Immature natural killer cell (primary cell): ENCODE data around the gene THSD4. TPM values are rescaled to one million over a fixed set of nuclear protein-coding genes. Genes with fewer than 3 reads are reported as not detected.

ENCODE experiments used
- DNase-seq, 3 donors: peaks; one replicate each; pipeline ENCODE4 v3.0.0; 2022; ENCODE audit warnings: mixed read lengths in 1 of 3
- H3K27ac Mint-ChIP-seq, 6 donors: one replicate each; pipeline ENCODE4 v1.8.0; 2020; ENCODE audit warnings: mixed read lengths in 6 of 6, mild to moderate bottlenecking in 5 of 6, inconsistent platforms in 4 of 6, moderate library complexity in 3 of 6
- H3K27me3 Mint-ChIP-seq, 3 donors: one replicate each; pipeline ENCODE4 v1.8.0; 2020 to 2021; ENCODE audit warnings: low read depth in 3 of 3, mild to moderate bottlenecking in 3 of 3, mixed read lengths in 3 of 3, moderate library complexity in 3 of 3, inconsistent platforms in 1 of 3
- H3K36me3 Mint-ChIP-seq, 3 donors: one replicate each; pipeline ENCODE4 v1.8.0; 2020; ENCODE audit warnings: mixed read lengths in 3 of 3, inconsistent platforms in 2 of 3, mild to moderate bottlenecking in 2 of 3
- H3K4me1 Mint-ChIP-seq, 2 donors: one replicate each; pipeline ENCODE4 v1.8.0; 2020; ENCODE audit warnings: inconsistent platforms in 2 of 2, mild to moderate bottlenecking in 2 of 2, mixed read lengths in 2 of 2, moderate library complexity in 1 of 2
- H3K4me3 Mint-ChIP-seq, 5 donors: one replicate each; pipeline ENCODE4 v1.8.0; 2020; ENCODE audit warnings: mild to moderate bottlenecking in 5 of 5, mixed read lengths in 5 of 5, inconsistent platforms in 3 of 5, moderate library complexity in 3 of 5
- H3K9me3 Mint-ChIP-seq, 6 donors: one replicate each; pipeline ENCODE4 v1.8.0; 2020; ENCODE audit warnings: mild to moderate bottlenecking in 6 of 6, mixed read lengths in 6 of 6, inconsistent platforms in 4 of 6, moderate library complexity in 3 of 6
- polyA plus RNA-seq, 3 donors: library from polyadenylated mRNA; unstranded; fragments of 300-500 nt; fragmentation: Illumina TruSeq; gene quantifications; one replicate each; pipeline ENCODE4 v1.2.3, GENCODE V29; 2021

THSD4 gene
- polyA plus RNA-seq, 3 donors from 2014 or later = not detected

DNA sequence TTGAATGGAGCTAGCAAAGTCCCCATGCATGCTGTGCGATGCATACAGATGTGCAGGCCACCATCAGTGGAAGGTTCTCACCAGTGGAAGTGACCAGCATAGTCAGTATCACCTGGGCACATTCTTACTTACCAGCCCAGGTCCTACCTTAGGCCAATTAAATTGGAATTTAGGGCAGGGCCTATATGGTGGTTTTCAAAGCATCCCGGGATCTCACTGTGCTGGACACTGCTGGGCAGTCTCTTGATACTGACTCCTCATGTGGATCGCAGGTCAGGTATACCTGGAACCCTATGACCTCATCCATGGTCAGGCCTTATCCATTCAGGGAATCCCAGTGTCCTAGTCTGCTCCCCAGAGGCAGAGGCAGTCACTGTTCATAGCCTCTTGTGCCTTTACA is 358.5 kb downstream of the THSD4 start:
- DNase-seq = no peak
- Mint-ChIP-seq H3K4me3 (no peak overlapping the region), H3K4me1 (no peaks in the 10 kb centered on the region), H3K9me3 (no peaks in the 10 kb centered on the region), H3K27me3 (peaks cover 0 to 2% (median 0%) of the 10 kb centered on the region in 3 donors), H3K27ac (no peak overlapping the region), H3K36me3 (no peaks in the 10 kb centered on the region)

DNA sequence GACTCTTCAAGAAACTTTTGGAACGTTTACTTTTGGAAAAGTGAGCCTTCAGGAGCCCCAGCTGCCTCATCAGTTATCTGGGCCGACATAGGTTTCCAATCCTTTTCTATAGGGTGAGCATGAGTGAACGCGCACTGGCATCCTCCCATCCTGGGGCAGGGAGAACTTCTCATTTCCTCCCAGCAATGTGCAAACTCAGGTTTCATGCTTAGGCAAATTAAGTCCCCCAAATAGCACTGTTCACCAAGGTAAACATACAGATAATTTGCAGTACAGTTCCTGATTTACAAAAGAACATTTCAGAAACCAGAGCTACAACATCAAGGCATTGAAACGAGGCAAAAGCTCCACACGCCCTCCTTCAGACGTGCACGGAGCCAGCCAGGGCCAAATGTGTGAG is 361.6 kb downstream of the THSD4 start:
- no peak for DNase-seq
- H3K36me3 Mint-ChIP-seq = no peaks in the 10 kb centered on the region
- no peaks in the 10 kb centered on the region for H3K27me3 Mint-ChIP-seq
- H3K4me3 Mint-ChIP-seq = no peak overlapping the region
- no peak overlapping the region for H3K27ac Mint-ChIP-seq
- no peaks in the 10 kb centered on the region for H3K9me3 Mint-ChIP-seq
- H3K4me1 Mint-ChIP-seq = no peaks in the 10 kb centered on the region

DNA sequence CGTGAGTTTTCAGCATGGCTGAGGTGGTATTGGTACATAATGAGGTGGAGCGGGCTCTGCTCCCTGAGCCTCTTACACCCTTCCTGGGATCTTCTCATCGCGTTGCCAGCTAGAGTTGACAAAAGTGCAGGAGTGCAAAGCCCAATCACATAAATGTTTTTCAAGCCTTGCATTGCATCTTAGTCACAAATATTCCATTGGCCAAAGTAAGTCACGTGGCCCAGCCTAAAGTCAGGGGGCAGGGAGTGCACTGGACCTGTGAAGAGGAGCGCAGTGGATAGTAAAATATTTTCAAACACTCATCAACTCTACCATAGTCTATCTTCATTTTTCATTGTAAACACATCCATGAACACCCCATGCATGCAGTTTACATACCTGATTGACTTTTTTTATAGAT is 365.3 kb downstream of the THSD4 start:
- no peak overlapping the region for H3K4me3 Mint-ChIP-seq
- no peak overlapping the region for H3K27ac Mint-ChIP-seq
- H3K4me1 Mint-ChIP-seq = no peaks in the 10 kb centered on the region
- H3K27me3 Mint-ChIP-seq = no peaks in the 10 kb centered on the region
- no peak for DNase-seq
- no peaks in the 10 kb centered on the region for H3K9me3 Mint-ChIP-seq
- H3K36me3 Mint-ChIP-seq = no peaks in the 10 kb centered on the region

DNA sequence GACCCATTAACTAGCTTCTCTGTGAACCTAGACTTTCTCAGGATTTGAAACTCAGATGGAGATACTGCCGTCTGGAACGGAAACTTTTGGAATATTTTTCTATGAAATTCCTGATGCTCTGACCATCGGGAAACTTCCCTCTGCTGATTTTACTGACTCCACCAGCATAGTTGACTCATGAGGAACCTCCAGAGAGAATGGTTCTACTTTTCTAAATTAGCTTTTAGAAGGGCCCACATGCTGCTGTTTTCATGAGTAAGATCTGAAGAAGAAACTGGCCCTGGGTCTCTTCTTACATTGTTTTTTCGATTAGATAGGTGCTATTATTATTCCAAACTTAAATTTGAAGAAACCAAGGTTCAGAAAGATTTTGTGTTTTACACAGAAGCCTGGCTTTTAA is 368.8 kb downstream of the THSD4 start:
- H3K4me1 Mint-ChIP-seq = no peaks in the 10 kb centered on the region
- no peaks in the 10 kb centered on the region for H3K36me3 Mint-ChIP-seq
- H3K27me3 Mint-ChIP-seq = peaks cover 0 to 4% (median 4%) of the 10 kb centered on the region in 3 donors
- DNase-seq = no peak
- H3K9me3 Mint-ChIP-seq = no peaks in the 10 kb centered on the region
- H3K27ac Mint-ChIP-seq = no peak overlapping the region
- no peak overlapping the region for H3K4me3 Mint-ChIP-seq

DNA sequence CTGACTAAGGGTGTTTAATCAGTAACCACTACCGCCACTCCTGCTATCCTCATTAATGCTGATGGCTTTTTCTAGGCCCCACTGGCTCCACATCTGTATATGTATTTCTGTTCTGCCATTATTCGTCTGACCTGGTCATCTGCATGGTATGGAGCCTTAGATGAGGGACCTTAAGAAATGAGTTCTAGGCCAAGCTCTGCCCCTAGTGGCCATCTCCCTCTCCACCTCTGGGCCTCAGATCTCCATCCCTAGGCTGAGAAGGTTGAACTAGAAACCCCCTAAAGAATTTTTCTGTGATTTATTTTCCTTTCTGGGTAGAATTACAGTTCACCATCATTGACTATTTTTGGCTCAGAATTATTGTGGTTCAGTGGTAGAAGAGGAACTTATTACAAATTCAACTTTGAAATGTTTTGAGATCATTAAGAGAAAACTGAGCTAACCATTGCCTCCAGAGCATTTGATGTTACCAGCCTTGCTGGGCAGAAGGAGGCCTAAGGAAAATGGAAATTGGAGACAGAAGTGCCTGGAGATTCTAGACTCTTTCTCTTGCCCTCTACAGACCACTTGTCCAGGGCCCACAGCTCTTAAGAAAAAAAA is 369.9 kb downstream of the THSD4 start:
- H3K27ac Mint-ChIP-seq = no peak overlapping the region
- H3K4me3 Mint-ChIP-seq = no peak overlapping the region
- DNase-seq = no peak
- peaks cover 0 to 4% (median 4%) of the 10 kb centered on the region in 3 donors for H3K27me3 Mint-ChIP-seq
- H3K9me3 Mint-ChIP-seq = no peaks in the 10 kb centered on the region
- H3K36me3 Mint-ChIP-seq = no peaks in the 10 kb centered on the region
- H3K4me1 Mint-ChIP-seq = no peaks in the 10 kb centered on the region

DNA sequence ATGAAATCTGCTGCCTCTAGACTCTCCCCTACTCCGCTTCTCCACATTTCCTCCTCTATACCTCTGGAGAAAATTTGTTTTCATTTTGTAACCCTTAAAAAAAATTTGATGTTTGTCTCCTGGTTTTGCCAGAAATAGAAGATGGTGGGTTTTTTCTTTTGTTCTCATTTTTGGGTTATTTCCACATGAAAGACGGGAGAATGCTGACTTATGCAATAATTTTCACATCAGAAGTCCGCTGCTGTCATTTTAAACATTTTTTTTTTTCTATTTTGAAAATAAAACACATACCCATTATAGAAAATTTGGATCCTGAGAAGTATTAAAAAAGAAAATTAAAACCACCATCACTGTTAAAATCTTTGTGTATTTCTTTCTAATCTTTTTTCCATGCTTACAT is 374.3 kb downstream of the THSD4 start:
- no peak for DNase-seq
- Mint-ChIP-seq H3K27ac (no peak overlapping the region), H3K9me3 (no peaks in the 10 kb centered on the region), H3K4me3 (no peak overlapping the region), H3K27me3 (peaks cover 0 to 4% (median 4%) of the 10 kb centered on the region in 3 donors), H3K36me3 (no peaks in the 10 kb centered on the region), H3K4me1 (no peaks in the 10 kb centered on the region)

DNA sequence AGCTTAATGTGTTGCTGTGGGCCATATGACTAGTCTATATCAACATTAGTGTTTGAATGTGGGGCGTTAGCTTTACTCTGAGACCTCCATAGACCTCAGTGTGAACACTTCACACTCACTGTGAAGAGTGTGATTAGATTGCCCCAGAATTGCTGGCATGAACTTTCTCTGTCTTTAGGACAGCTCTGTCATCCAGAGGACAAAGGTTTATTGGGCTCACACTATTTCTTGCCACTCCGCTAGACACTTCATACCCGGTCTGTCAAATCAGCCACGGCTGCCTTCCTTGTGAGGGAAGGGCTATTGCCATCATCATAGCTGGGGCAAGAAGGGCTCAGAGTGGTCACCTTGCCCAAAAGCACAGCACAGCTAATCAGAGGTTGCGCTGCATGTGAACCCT is 378.3 kb downstream of the THSD4 start:
- Mint-ChIP-seq H3K9me3 (no peaks in the 10 kb centered on the region), H3K36me3 (no peaks in the 10 kb centered on the region), H3K27me3 (peaks cover 0 to 5% (median 3%) of the 10 kb centered on the region in 3 donors), H3K4me3 (no peak overlapping the region), H3K4me1 (no peaks in the 10 kb centered on the region), H3K27ac (no peak overlapping the region)
- DNase-seq = no peak

DNA sequence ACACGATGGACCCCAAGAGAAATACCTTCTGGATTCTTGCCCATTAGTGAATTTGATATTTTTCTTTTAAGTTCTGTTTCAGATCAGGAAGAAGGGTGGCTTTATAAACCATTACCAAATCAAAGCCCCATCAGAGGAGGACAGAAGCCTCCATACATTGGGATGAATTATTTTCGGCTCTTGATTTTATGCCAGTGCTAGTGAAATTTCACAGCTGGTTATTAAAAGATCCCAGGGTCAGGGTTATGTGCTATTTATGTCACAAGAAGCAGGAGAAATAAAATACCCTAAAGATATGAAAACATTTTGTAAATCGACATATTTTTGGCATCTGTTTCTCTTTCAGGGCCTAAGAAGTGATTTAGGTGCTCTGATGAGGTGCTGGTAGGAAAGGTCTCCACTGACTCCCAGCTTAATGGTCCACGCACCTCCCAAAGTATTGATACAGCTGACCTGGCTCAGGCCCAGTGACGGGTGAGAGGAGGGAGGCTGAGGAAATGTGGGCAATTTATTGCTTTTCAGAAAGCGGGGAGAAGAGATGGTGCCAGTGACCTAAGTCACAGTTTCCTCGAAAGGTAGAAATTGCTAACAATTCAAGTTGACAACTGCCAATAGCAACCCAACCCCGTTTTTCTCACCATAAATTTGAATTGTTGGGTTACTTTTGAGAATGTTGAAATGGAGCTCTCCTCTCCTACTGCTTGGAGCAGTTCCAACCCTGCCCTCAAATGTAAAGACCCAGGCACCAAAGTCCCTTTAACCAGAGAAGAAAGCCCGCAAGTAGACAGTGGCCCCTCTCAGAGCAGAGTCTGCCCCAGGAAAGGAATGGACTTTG is 379.5 kb downstream of the THSD4 start:
- H3K9me3 Mint-ChIP-seq = no peaks in the 10 kb centered on the region
- no peak for DNase-seq
- no peak overlapping the region for H3K4me3 Mint-ChIP-seq
- peaks cover 0 to 3% (median 0%) of the 10 kb centered on the region in 3 donors for H3K27me3 Mint-ChIP-seq
- no peak overlapping the region for H3K27ac Mint-ChIP-seq
- H3K4me1 Mint-ChIP-seq = no peaks in the 10 kb centered on the region
- no peaks in the 10 kb centered on the region for H3K36me3 Mint-ChIP-seq

DNA sequence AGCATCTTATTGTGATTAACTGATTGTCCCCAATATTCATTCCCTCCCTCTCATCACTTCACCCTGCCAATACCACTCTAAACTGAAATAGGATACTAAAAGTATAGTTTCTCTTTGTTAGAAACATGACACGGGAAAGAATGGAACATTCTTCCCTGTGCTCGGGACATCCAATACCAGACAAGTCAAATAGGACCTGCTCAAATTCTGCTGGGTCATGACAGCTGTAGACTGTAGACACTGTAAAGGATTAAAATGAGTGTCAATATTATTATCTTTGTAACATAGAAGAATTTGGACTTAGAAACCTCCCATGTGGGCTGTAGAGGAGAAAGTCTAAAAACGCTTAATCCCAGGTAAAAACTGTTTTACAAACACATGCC is 380.1 kb downstream of the THSD4 start:
- Mint-ChIP-seq H3K4me1 (no peaks in the 10 kb centered on the region), H3K4me3 (no peak overlapping the region), H3K27me3 (peaks cover 0 to 3% (median 3%) of the 10 kb centered on the region in 3 donors), H3K9me3 (no peaks in the 10 kb centered on the region), H3K36me3 (no peaks in the 10 kb centered on the region), H3K27ac (no peak overlapping the region)
- DNase-seq = no peak

DNA sequence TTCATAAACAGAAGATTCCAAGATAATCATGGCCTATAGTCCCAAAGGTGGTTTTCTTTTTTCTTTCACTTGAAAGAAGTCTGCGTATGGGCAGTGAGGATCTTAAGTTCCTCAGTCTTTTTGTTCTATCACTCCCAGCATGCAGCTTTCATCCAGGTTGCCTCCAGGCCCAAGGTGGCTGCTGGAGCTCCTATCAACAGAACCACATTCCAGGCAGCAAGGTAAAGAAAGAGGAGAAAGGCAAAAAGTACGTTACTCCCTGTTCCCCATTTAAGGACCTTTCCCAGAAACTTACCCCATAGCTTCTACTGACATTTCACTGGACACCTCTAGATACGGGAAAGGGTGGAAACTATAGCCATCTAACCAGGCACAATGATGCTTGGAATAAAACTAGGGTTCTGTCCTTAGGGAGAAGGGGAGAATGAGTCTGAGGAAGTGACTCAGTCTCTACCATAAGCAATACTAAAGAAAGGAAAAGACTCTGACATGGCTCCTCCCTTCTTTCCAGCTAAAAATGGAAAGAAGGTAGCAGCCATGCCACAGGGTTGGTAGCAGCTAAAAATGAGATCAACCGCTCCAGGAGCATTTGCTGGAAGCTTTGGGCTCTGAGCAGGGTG is 381.2 kb downstream of the THSD4 start:
- no peaks in the 10 kb centered on the region for H3K4me1 Mint-ChIP-seq
- H3K4me3 Mint-ChIP-seq = no peak overlapping the region
- H3K27me3 Mint-ChIP-seq = peaks cover 0 to 3% (median 3%) of the 10 kb centered on the region in 3 donors
- no peaks in the 10 kb centered on the region for H3K9me3 Mint-ChIP-seq
- H3K27ac Mint-ChIP-seq = no peak overlapping the region
- no peak for DNase-seq
- H3K36me3 Mint-ChIP-seq = no peaks in the 10 kb centered on the region

DNA sequence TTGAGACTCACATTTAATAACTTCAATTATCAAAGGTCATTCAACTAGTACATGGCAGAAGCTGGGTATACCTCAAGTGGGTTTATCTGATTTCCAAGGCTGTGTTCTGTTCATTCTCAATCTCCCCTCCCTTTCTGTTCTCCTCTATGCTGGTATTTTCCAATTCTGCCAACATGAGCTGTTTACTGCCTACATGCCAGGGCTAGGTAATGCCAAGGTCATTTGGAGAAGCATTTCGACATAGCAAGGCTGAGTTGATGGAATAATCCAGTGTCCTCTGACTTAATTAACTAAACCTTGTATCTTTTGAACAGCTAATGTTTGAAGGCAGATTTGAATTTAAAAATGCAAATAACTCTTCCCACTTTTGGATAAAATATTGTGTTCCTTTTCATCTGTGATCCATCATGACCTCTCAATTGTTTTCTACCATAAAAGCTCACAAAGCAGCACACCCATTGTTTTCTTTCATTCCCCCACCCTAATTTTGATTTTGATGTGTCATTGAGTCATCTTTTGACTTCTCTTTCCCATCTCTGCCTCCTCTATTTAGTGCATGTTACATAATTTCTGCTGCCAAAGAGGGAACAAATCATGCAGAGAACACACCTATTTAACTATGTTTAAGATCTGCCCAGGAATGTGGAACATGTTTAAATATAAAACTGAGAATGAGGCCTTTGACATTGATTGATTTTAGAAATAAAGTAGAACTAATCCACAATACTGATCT is 386.2 kb downstream of the THSD4 start:
- H3K4me1 Mint-ChIP-seq = no peaks in the 10 kb centered on the region
- no peak for DNase-seq
- no peak overlapping the region for H3K27ac Mint-ChIP-seq
- H3K9me3 Mint-ChIP-seq = no peaks in the 10 kb centered on the region
- H3K4me3 Mint-ChIP-seq = no peak overlapping the region
- H3K27me3 Mint-ChIP-seq = peaks cover 3 to 5% (median 3%) of the 10 kb centered on the region in 3 donors
- no peaks in the 10 kb centered on the region for H3K36me3 Mint-ChIP-seq

DNA sequence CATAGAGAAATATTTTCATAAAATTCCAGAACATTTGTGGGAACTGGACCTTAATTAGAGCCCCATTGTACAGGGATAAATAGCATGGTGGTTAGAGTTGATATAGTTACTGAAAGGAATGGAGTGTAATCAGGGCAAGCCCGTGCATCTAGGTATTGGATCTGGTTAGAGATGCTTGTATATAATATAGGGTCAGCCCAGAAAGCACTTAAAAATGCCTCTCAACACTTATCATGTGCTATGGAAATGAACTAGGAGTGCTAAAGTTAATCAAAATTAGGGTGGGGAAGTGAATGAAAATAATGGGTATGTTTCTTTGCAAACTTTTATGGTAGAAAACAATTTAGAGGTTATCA is 386.8 kb downstream of the THSD4 start:
- DNase-seq = no peak

DNA sequence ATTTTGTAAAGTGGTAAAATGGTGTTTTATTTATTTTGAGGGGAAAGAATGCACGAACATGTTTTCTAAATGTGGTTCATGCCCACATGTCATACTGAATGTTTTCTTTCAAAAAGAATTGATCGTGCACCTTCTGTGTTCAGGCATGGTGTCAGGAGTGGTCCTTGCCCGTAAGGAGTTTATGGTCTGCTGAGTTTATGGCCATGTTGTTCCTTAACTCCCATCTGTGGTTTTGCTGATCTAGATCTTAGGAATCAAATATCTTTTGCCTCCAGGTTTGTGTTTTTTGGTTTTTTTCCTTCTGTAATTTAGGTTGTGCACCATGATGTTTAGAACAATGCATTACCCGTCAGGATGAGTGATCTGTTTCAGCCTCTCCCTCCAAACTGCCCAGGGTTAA is 390.7 kb downstream of the THSD4 start:
- Mint-ChIP-seq H3K27ac (no peak overlapping the region), H3K36me3 (no peaks in the 10 kb centered on the region), H3K4me1 (no peaks in the 10 kb centered on the region), H3K27me3 (peaks cover 3 to 4% (median 3%) of the 10 kb centered on the region in 3 donors), H3K9me3 (peaks cover 0 to 1% (median 0%) of the 10 kb centered on the region in 6 donors), H3K4me3 (no peak overlapping the region)
- DNase-seq = no peak

More for the DNA sequence above, 386.8 kb downstream of the THSD4 start:
- Mint-ChIP-seq H3K27me3 (peaks cover 3 to 5% (median 4%) of the 10 kb centered on the region in 3 donors), H3K4me3 (no peak overlapping the region), H3K9me3 (no peaks in the 10 kb centered on the region), H3K4me1 (no peaks in the 10 kb centered on the region), H3K27ac (no peak overlapping the region), H3K36me3 (no peaks in the 10 kb centered on the region)

DNA sequence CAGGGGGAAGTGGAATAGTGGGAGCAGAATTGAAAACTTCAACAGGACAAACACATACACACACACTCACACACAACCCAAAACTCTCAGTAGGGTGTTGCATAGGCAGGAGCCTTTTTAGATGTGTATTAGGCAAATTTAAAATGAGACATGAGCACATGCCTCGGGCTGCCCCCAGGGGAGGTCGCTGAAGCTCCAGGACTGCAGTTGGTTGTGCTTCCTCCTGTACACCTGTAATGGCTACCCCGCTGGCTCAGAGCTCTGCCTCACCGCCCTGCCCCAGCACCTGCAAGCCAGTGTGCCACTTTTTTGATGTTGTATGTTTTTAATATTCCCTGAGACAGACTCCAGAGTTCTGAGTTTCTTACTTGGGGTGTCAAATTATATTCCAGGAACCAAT is 391.7 kb downstream of the THSD4 start:
- no peak overlapping the region for H3K27ac Mint-ChIP-seq
- H3K4me3 Mint-ChIP-seq = no peak overlapping the region

More for the DNA sequence above, 391.7 kb downstream of the THSD4 start:
- Mint-ChIP-seq H3K9me3 (peaks cover 0 to 2% (median 0%) of the 10 kb centered on the region in 6 donors), H3K36me3 (no peaks in the 10 kb centered on the region), H3K27me3 (peaks cover 4% of the 10 kb centered on the region in 3 donors), H3K4me1 (no peaks in the 10 kb centered on the region)
- no peak for DNase-seq
